ENCODE measurements around the gene RFTN1. TPM values are rescaled to one million over a fixed set of nuclear protein-coding genes. Genes with fewer than 3 reads are reported as not detected.
A peak's percentile ranks its signal among the peaks of the same experiment; 100 is the strongest.

RFTN1 gene
- total RNA-seq, 2 experiments from 2014 or later = 81.8 to 152 TPM

DNA sequence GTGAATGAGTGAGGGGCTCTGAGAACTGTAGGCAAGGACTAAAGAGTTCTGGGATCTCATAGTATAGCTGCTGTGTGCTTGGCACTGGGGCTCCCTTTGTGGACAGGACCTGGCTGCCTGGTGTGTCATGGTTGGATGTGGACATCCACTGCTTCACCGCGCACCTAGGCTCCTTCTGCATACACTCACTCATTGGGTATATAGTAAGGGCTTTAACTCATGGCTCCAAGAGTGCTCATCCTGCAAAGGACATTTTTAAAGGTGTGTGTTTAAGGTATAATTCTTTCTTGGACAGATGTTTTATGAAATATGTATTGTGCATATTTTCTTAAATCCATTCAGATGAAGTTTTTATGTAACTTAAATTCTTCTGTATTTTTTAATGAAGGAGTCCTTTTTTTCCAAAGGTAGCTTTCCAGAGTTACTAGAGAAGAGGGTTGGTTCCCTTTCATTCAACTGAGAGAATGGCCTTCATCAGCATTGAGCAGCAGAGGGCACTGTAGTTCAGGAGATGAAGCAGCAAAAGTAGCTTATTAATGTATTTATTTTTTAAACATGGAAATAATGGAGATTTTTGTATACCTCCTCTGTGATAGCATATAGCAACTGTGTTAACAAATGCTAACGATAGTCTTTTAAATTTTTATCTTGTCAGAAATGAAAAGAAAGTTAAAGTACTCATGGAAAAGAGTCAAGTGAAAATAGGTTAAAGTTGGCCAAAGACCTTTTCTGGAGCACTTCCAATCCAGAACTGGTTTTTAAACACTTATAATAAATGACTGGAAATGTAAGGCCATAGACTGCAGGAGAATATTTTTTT is 223.3 kb downstream of the RFTN1 start:
- peaks cover 87% of the 10 kb centered on the region for H3K36me3 ChIP-seq (ENCODE audit: insufficient read depth, low read length)
- H3K4me2 ChIP-seq (ENCODE audit: low read length) = peak overlapping the region; percentile 17
- DNase-seq (ENCODE audit: low spot score) = peak; percentile 62
- H4K20me1 ChIP-seq (ENCODE audit: insufficient read depth, low read length) = no peaks in the 10 kb centered on the region
- ChIA-PET POLR2A (interaction anchor here (0.6 to 1.6 kb wide), 4 partner anchors 21 to 597 kb away, joined by 3 to 6 read pairs (median 4); no protein-coding TSS in a partner anchor), CTCF (ENCODE audit: unreplicated experiment) (interaction anchor here (1.0 kb wide), 1 partner anchor 260 kb away, joined by 6 read pairs; no protein-coding TSS in a partner anchor)
- TF ChIP-seq, protein P1, sequence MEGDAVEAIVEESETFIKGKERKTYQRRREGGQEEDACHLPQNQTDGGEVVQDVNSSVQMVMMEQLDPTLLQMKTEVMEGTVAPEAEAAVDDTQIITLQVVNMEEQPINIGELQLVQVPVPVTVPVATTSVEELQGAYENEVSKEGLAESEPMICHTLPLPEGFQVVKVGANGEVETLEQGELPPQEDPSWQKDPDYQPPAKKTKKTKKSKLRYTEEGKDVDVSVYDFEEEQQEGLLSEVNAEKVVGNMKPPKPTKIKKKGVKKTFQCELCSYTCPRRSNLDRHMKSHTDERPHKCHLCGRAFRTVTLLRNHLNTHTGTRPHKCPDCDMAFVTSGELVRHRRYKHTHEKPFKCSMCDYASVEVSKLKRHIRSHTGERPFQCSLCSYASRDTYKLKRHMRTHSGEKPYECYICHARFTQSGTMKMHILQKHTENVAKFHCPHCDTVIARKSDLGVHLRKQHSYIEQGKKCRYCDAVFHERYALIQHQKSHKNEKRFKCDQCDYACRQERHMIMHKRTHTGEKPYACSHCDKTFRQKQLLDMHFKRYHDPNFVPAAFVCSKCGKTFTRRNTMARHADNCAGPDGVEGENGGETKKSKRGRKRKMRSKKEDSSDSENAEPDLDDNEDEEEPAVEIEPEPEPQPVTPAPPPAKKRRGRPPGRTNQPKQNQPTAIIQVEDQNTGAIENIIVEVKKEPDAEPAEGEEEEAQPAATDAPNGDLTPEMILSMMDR (conservative IDR thresholded peaks at IDR 0.05; ENCODE audit: low read length) = peak; percentile 100
- TF ChIP-seq EZH2phosphoT487 (IDR thresholded peaks at IDR 0.05; ENCODE audit: borderline replicate concordance, low read depth, low read length) = no peak
- H2AFZ ChIP-seq (ENCODE audit: low read length) = no peak overlapping the region
- peaks cover 23% of the 10 kb centered on the region; the same call in 1 of the 2 replicates for H3K9me3 ChIP-seq (ENCODE audit: low read length)
- H3K4me1 ChIP-seq (ENCODE audit: insufficient read depth, low read length, poor library complexity, severe bottlenecking) = peaks cover 22% of the 10 kb centered on the region
- peak overlapping the region; percentile 34 for H3K27ac ChIP-seq (ENCODE audit: low read depth, low read length, poor library complexity, severe bottlenecking)
- intact Hi-C loops (cut with micrococcal nuclease; ENCODE audit: unreplicated experiment) = loop anchor here (1.0 to 5.0 kb wide), 2 partner anchors 142 to 260 kb away; no protein-coding TSS in a partner anchor
- no peaks in the 10 kb centered on the region for H3K9me2 ChIP-seq (ENCODE audit: insufficient read depth, low read length)
- BruUV-seq (replicated peaks) = no TSS peak
- no peaks in the 10 kb centered on the region; the same call in 1 of the 2 replicates for H3K79me2 ChIP-seq (ENCODE audit: insufficient read depth, low read depth, low read length)
- H3K4me3 ChIP-seq (ENCODE audit: low read depth, low read length, poor library complexity, severe bottlenecking) = no peak overlapping the region

DNA sequence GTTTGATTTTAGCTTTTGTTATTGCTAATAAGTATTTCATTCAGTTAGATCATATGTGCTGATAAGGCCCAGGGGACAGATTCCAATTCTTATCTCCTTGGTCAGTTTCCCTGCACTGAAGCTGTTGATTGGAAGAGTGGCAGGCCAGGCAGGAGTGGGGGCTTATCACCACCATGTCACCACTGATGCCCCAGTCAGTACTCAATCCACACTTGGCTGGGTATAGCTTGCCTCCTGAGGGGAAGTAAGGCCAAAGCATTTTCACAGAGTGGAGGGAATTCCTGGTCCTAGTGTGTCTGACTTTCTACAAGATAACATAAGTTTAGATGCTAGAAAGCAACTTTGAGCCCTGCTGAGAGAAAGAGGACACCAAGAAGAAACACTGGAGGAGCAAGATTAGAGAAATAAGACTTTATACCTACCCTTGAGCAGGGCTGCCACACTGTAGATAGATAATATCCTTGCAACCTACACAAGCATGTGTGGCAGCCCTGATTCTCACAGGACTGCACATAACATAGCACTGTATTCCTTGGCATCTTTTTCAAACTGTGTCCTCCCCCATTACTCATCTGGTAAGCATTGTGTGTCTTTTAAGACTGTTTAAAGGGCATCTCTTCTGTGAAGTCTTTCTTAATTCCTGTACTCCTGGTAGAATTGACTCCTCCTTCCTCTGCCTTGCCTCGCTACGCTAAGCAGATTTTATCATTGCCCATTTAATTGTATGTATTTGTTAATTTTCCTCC is 224.2 kb downstream of the RFTN1 start:
- Histone ChIP-seq H2AFZ (ENCODE audit: low read length) (no peak overlapping the region), H3K27ac (ENCODE audit: low read depth, low read length, poor library complexity, severe bottlenecking) (no peak overlapping the region), H3K79me2 (ENCODE audit: insufficient read depth, low read depth, low read length) (no peaks in the 10 kb centered on the region; the same call in 1 of the 2 replicates), H3K9me2 (ENCODE audit: insufficient read depth, low read length) (no peaks in the 10 kb centered on the region), H3K9me3 (ENCODE audit: low read length) (peaks cover 23% of the 10 kb centered on the region; the same call in 1 of the 2 replicates), H3K4me2 (ENCODE audit: low read length) (no peak overlapping the region), H3K4me3 (ENCODE audit: low read depth, low read length, poor library complexity, severe bottlenecking) (no peak overlapping the region), H3K36me3 (ENCODE audit: insufficient read depth, low read length) (peaks cover 78% of the 10 kb centered on the region), H3K4me1 (ENCODE audit: insufficient read depth, low read length, poor library complexity, severe bottlenecking) (peaks cover 22% of the 10 kb centered on the region), H4K20me1 (ENCODE audit: insufficient read depth, low read length) (no peaks in the 10 kb centered on the region)
- no peak for DNase-seq (ENCODE audit: low spot score)
- intact Hi-C loops (cut with micrococcal nuclease; ENCODE audit: unreplicated experiment) = no loop called here
- no TSS peak for BruUV-seq (replicated peaks)
- no peak for TF ChIP-seq EZH2phosphoT487 (IDR thresholded peaks at IDR 0.05; ENCODE audit: borderline replicate concordance, low read depth, low read length)
- TF ChIP-seq, protein P1 (conservative IDR thresholded peaks at IDR 0.05; ENCODE audit: low read length) = no peak
- POLR2A ChIA-PET = interaction anchor here (1.1 to 1.2 kb wide), 2 partner anchors 227 to 307 kb away, joined by 3 read pairs; no protein-coding TSS in a partner anchor
- CTCF ChIA-PET (ENCODE audit: unreplicated experiment) = interaction anchor here (1.0 kb wide), 1 partner anchor 279 kb away, joined by 3 read pairs; no protein-coding TSS in a partner anchor

Data from OCI-LY7 (cell line).